DND-41 (cell line): ENCODE results near the gene PLD3.

Source experiments
- ATAC-seq: fragments of 200-7000 bp; cut with Tn5 transposase; 3 replicates; pipeline ENCODE4 v1.9.1; 2021; ENCODE audit warnings: low read depth; ENCODE audit not compliant: insufficient read depth
- DNase-seq: peaks from one replicate; pipeline ENCODE4 v3.0.0-alpha.2; 2020
- H2AFZ ChIP-seq: 2 replicates; pipeline ENCODE4 v1.6.0; 2012; ENCODE audit warnings: low read depth, low read length
- H3K27ac ChIP-seq: 2 replicates; pipeline ENCODE4 v1.5.1; 2012; ENCODE audit warnings: low read length, inconsistent platforms
- H3K27me3 ChIP-seq: fragments of 200-600 bp; sonication (generic); 2 replicates; pipeline ENCODE4 v1.6.0; 2012; ENCODE audit warnings: low read length, mild to moderate bottlenecking, inconsistent platforms; ENCODE audit not compliant: insufficient read depth, poor library complexity
- H3K36me3 ChIP-seq: 2 replicates; pipeline ENCODE4 v1.5.1; 2012; ENCODE audit warnings: low read length, inconsistent platforms; ENCODE audit not compliant: insufficient read depth
- H3K4me1 ChIP-seq: 2 replicates; pipeline ENCODE4 v1.5.1; 2012; ENCODE audit warnings: mild to moderate bottlenecking, low read length; ENCODE audit not compliant: insufficient read depth
- H3K4me2 ChIP-seq: 2 replicates; pipeline ENCODE4 v1.6.0; 2012; ENCODE audit warnings: mild to moderate bottlenecking, moderate library complexity, low read length, inconsistent platforms; ENCODE audit not compliant: insufficient read depth
- H3K4me3 ChIP-seq, 2 experiments: fragments of 200-600 bp in 1 of 2; shearing (Covaris generic) in 1 of 2; 2 replicates each; pipeline ENCODE4 v1.5.1; 2012 to 2016; ENCODE audit warnings: inconsistent platforms in 2 of 2, low read length in 2 of 2, mild to moderate bottlenecking in 2 of 2, low read depth in 1 of 2, moderate library complexity in 1 of 2
- H3K79me2 ChIP-seq: 2 replicates; pipeline ENCODE4 v1.6.0; 2012; ENCODE audit warnings: low read length, inconsistent platforms; ENCODE audit not compliant: insufficient read depth
- H3K9ac ChIP-seq: 2 replicates; pipeline ENCODE4 v1.6.0; 2012; ENCODE audit warnings: low read depth, mild to moderate bottlenecking, inconsistent platforms, low read length, moderate library complexity
- H3K9me3 ChIP-seq: 2 replicates; pipeline ENCODE4 v1.5.1; 2012; ENCODE audit warnings: low read length, moderate library complexity, mild to moderate bottlenecking, inconsistent platforms; ENCODE audit not compliant: insufficient read depth, severe bottlenecking
- H4K20me1 ChIP-seq: 2 replicates; pipeline ENCODE4 v1.6.0; 2012; ENCODE audit warnings: low read length; ENCODE audit not compliant: insufficient read depth
- CTCF ChIP-seq: IDR thresholded peaks from 2 replicates; pipeline ENCODE4 v1.5.1; 2012; ENCODE audit warnings: borderline replicate concordance, low read length, moderate library complexity, mild to moderate bottlenecking; ENCODE audit not compliant: poor library complexity, severe bottlenecking; ENCODE audit errors: extremely low read depth
- EZH2 ChIP-seq: IDR thresholded peaks from 3 replicates; pipeline ENCODE4 v1.6.1; 2012; ENCODE audit warnings: borderline replicate concordance, low read depth, mild to moderate bottlenecking, moderate library complexity, low read length, inconsistent platforms; ENCODE audit not compliant: severe bottlenecking

Gene PLD3

GRCh38 chr19:40341601-40342482 is 6.7 kb upstream of the PLD3 start:
- H3K27me3 ChIP-seq, result no peaks in the 10 kb centered on the region
- no peak for DNase-seq
- no peak overlapping the region for H2AFZ ChIP-seq
- peaks cover 40% of the 10 kb centered on the region for H4K20me1 ChIP-seq
- H3K36me3 ChIP-seq, result peaks cover 47% of the 10 kb centered on the region
- no peak for TF ChIP-seq EZH2
- no peak for TF ChIP-seq CTCF
- ATAC-seq, result no peak
- H3K27ac ChIP-seq, result no peak overlapping the region
- H3K4me1 ChIP-seq, result peaks cover 18% of the 10 kb centered on the region
- no peak overlapping the region for H3K9ac ChIP-seq
- H3K4me3 ChIP-seq, result no peak overlapping the region
- peaks cover 66% of the 10 kb centered on the region for H3K79me2 ChIP-seq
- H3K4me2 ChIP-seq, result no peak overlapping the region
- no peaks in the 10 kb centered on the region for H3K9me3 ChIP-seq

DNA sequence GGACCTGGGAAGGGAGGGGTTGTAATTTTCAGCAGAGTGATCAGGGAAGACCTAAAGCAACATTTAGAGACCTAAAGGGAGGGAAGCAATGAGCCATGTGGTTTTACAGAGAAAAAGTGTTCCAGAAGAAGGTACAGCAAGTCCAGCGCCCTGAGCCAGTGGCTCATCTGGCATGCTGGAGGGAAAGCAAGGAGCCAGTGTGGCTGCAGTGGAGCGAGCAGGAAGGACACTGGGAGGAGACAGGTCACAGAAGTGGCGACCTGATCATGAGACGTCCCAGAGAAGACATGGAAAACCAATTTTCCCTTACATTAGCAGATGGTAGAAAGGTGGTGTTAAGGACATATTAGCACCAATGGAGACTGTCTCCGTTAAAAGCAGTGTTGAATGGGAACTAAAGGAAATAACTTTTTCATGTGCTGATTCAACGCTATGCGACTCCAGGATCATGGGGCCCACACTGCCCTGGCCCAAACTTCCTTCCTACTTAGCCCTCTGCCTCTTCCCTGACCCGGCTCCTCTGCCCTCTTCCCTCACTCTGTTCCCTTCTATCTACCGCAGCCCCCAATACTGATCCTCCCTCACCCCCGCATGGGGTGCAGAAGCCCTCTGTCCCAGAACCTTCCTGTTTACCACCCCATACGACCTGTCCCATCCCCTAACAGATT is 5.7 kb upstream of the PLD3 start:
- no peaks in the 10 kb centered on the region for H3K9me3 ChIP-seq
- peak overlapping the region; percentile 31; the same call in 1 of the 2 replicates for H3K4me2 ChIP-seq
- no peak for ATAC-seq
- peak overlapping the region; percentile 13; the same call in 1 of the 2 replicates for H3K27ac ChIP-seq
- no peak overlapping the region for H2AFZ ChIP-seq
- TF ChIP-seq CTCF (no peak), EZH2 (no peak)
- no peak overlapping the region for H3K9ac ChIP-seq
- peaks cover 68% of the 10 kb centered on the region for H3K79me2 ChIP-seq
- peaks cover 27% of the 10 kb centered on the region for H3K4me1 ChIP-seq
- H3K27me3 ChIP-seq, result no peaks in the 10 kb centered on the region
- H4K20me1 ChIP-seq, result peaks cover 33% of the 10 kb centered on the region; the same call in 1 of the 2 replicates
- no peak for DNase-seq
- H3K4me3 ChIP-seq, result no peak overlapping the region
- H3K36me3 ChIP-seq, result peaks cover 43% of the 10 kb centered on the region

DNA sequence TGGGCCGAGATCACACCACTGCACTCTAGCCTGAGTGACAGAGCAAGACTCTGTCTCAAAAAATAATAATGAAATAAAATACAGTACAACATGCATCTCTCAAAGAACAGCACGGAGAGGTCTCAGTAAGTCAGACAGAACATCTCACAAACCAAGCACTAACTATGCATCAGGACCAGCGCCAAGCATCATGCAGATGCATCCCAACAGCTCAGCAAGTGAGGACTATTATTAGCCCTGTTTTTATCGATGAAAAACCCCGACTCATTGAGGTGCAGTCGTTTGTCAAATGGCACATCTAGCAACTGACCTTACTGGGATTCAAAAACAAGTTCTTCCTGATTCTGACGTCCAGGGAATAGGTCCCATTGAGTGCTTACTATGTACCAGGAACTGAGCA is 4.1 kb upstream of the PLD3 start:
- H2AFZ ChIP-seq, result no peak overlapping the region
- H3K9me3 ChIP-seq, result no peaks in the 10 kb centered on the region
- 0 out of 2 replicates have a peak overlapping the region, but pooled peaks have one; percentile 10 for H3K27ac ChIP-seq
- peaks cover 33% of the 10 kb centered on the region for H3K4me1 ChIP-seq
- H3K9ac ChIP-seq, result no peak overlapping the region
- H3K4me2 ChIP-seq, result no peak overlapping the region
- no peaks in the 10 kb centered on the region for H3K27me3 ChIP-seq
- peaks cover 65% of the 10 kb centered on the region for H3K79me2 ChIP-seq
- no peak for ATAC-seq
- DNase-seq, result no peak
- peaks cover 34% of the 10 kb centered on the region for H3K36me3 ChIP-seq
- no peak overlapping the region for H3K4me3 ChIP-seq
- peaks cover 24% of the 10 kb centered on the region; the same call in 1 of the 2 replicates for H4K20me1 ChIP-seq
- TF ChIP-seq EZH2, result no peak
- no peak for TF ChIP-seq CTCF
